Caco-2 (cell line): ENCODE measurements around the gene SIAH2. TPM values are rescaled to one million over a fixed set of nuclear protein-coding genes. Genes with fewer than 3 reads are reported as not detected.

Experiments
- BruUV-seq: library from RNA; stranded (reverse); fragments of 400-500 nt; replicated peaks from 2 replicates; lab custom pipeline; 2021; lab: Mats Ljungman, UMichigan
- CTCF ChIA-PET: fragments of 300-600 bp; sonication (Branson Sonifier 250); formaldehyde crosslinking; loops from one replicate; lab custom pipeline; 2022; ENCODE audit warnings: antibody characterized with exemption; lab: Charles Lee
- POLR2A ChIA-PET: fragments of 300-600 bp; sonication (Branson Sonifier 250); formaldehyde crosslinking; loops from one replicate; lab custom pipeline; 2022; ENCODE audit warnings: antibody characterized with exemption; lab: Charles Lee
- DNase-seq, 2 experiments: peaks; one replicate each; pipeline versions ENCODE4 v3.0.0 to v3.0.0-alpha.2; 2020 to 2022
- H3K27me3 ChIP-seq: replicated peaks from 2 replicates; pipeline ENCODE4 v1.6.0; 2011; ENCODE audit warnings: low read length; ENCODE audit not compliant: control insufficient read depth, insufficient read depth
- H3K36me3 ChIP-seq: 2 replicates; pipeline ENCODE4 v1.5.1; 2011; ENCODE audit warnings: low read length; ENCODE audit not compliant: control insufficient read depth, insufficient read depth
- H3K4me1 ChIP-seq: fragments of 250-450 bp; sonication (Bioruptor Pico); 2 replicates; pipeline ENCODE4 v1.5.1; 2020; ENCODE audit warnings: mild to moderate bottlenecking
- H3K4me3 ChIP-seq: 2 replicates; pipeline ENCODE4 v1.5.1; 2011; ENCODE audit warnings: low read depth, mild to moderate bottlenecking, control low read depth, low read length
- H3K9me3 ChIP-seq: fragments of 250-450 bp; sonication (Bioruptor Pico); 2 replicates; pipeline ENCODE4 v1.5.1; 2020; ENCODE audit warnings: mild to moderate bottlenecking, moderate library complexity
- H3K27ac Mint-ChIP-seq: one replicate; pipeline ENCODE4 v1.8.0; 2022; ENCODE audit warnings: mixed read lengths; ENCODE audit not compliant: unreplicated experiment
- H3K27me3 Mint-ChIP-seq: one replicate; pipeline ENCODE4 v1.8.0; 2022; ENCODE audit warnings: mixed read lengths; ENCODE audit not compliant: insufficient read depth, unreplicated experiment
- H3K36me3 Mint-ChIP-seq: one replicate; pipeline ENCODE4 v1.8.0; 2022; ENCODE audit warnings: mild to moderate bottlenecking, mixed read lengths; ENCODE audit not compliant: insufficient read depth, unreplicated experiment
- H3K4me1 Mint-ChIP-seq: one replicate; pipeline ENCODE4 v1.8.0; 2022; ENCODE audit warnings: low read depth, mixed read lengths; ENCODE audit not compliant: unreplicated experiment
- H3K4me3 Mint-ChIP-seq: one replicate; pipeline ENCODE4 v1.8.0; 2022; ENCODE audit warnings: mild to moderate bottlenecking, moderate library complexity, mixed read lengths; ENCODE audit not compliant: unreplicated experiment
- H3K9me3 Mint-ChIP-seq: one replicate; pipeline ENCODE4 v1.8.0; 2022; ENCODE audit warnings: mixed read lengths; ENCODE audit not compliant: unreplicated experiment
- CTCF ChIP-seq, 2 experiments: fragments of 200-600 bp in 1 of 2; IDR thresholded peaks; 1 replicate in 1 of 2; 2 replicates in 1 of 2; pipeline versions ENCODE4 v1.5.1 to v1.8.0; 2011 to 2022; ENCODE audit warnings: antibody characterized with exemption in 1 of 2, control low read depth in 1 of 2, inconsistent platforms in 1 of 2, low read depth in 1 of 2, low read length in 1 of 2, mild to moderate bottlenecking in 1 of 2, moderate library complexity in 1 of 2; ENCODE audit not compliant: insufficient read depth in 1 of 2, severe bottlenecking in 1 of 2, unreplicated experiment in 1 of 2
- intact Hi-C: fragments of 100-400 bp; cut with micrococcal nuclease; formaldehyde crosslinking; loops from one replicate; pipeline ENCODE4 v1.10.0; 2022; ENCODE audit not compliant: unreplicated experiment
- total RNA-seq: library from RNA; stranded (reverse); gene quantifications from 2 replicates; pipeline ENCODE4 v1.2.3, GENCODE V29; 2022

The SIAH2 gene
- total RNA-seq, 1 experiment from 2014 or later = 25.6 TPM

- intact Hi-C loops = no loop called here
- ChIA-PET CTCF (interaction anchor here (1.0 kb wide), 1 partner anchor 32 kb away, joined by 3 read pairs; no protein-coding TSS in a partner anchor), POLR2A (no interaction called here)
- Histone ChIP-seq H3K36me3 (no peaks in the 10 kb centered on the region), H3K4me3 (no peak overlapping the region), H3K27me3 (no peaks in the 10 kb centered on the region), H3K9me3 (no peaks in the 10 kb centered on the region), H3K4me1 (peaks cover 16% of the 10 kb centered on the region)
- Mint-ChIP-seq H3K9me3 (no peaks in the 10 kb centered on the region), H3K36me3 (peaks cover 20% of the 10 kb centered on the region), H3K4me1 (no peaks in the 10 kb centered on the region), H3K4me3 (no peak overlapping the region), H3K27ac (no peak overlapping the region), H3K27me3 (no peaks in the 10 kb centered on the region)
- no peak for DNase-seq
- TF ChIP-seq CTCF (IDR thresholded peaks at IDR 0.05; ENCODE audit: insufficient read depth in 1 of 2, low read depth in 1 of 2, low read length in 1 of 2, severe bottlenecking in 1 of 2, unreplicated experiment in 1 of 2) = no peak
- no TSS peak for BruUV-seq
These were observed 14.9 kb downstream of the SIAH2 start for GRCh38 chr3:150747886-150748683.

GRCh38 chr3:150746791-150747590, 16.0 kb downstream of the SIAH2 start:
- Histone ChIP-seq H3K9me3 (no peaks in the 10 kb centered on the region), H3K36me3 (no peaks in the 10 kb centered on the region), H3K4me3 (no peak overlapping the region), H3K27me3 (no peaks in the 10 kb centered on the region), H3K4me1 (peaks cover 13% of the 10 kb centered on the region)
- Mint-ChIP-seq H3K27me3 (no peaks in the 10 kb centered on the region), H3K4me3 (no peak overlapping the region), H3K4me1 (no peaks in the 10 kb centered on the region), H3K9me3 (no peaks in the 10 kb centered on the region), H3K27ac (no peak overlapping the region), H3K36me3 (peaks cover 28% of the 10 kb centered on the region)
- intact Hi-C loops = no loop called here
- DNase-seq = no peak
- TF ChIP-seq CTCF (IDR thresholded peaks at IDR 0.05; ENCODE audit: insufficient read depth in 1 of 2, low read depth in 1 of 2, low read length in 1 of 2, severe bottlenecking in 1 of 2, unreplicated experiment in 1 of 2) = no peak
- CTCF ChIA-PET = no interaction called here
- POLR2A ChIA-PET = no interaction called here
- BruUV-seq = no TSS peak

GRCh38 chr3:150745832-150746231, 17.1 kb downstream of the SIAH2 start:
- no peak for DNase-seq
- Histone ChIP-seq H3K4me1 (peaks cover 2% of the 10 kb centered on the region; the same call in 1 of the 2 replicates), H3K9me3 (no peaks in the 10 kb centered on the region), H3K36me3 (no peaks in the 10 kb centered on the region), H3K4me3 (no peak overlapping the region), H3K27me3 (no peaks in the 10 kb centered on the region)
- intact Hi-C loops = no loop called here
- no peak for TF ChIP-seq CTCF (IDR thresholded peaks at IDR 0.05; ENCODE audit: insufficient read depth in 1 of 2, low read depth in 1 of 2, low read length in 1 of 2, severe bottlenecking in 1 of 2, unreplicated experiment in 1 of 2)
- H3K4me3 Mint-ChIP-seq = no peak overlapping the region
- ChIA-PET CTCF (no interaction called here), POLR2A (no interaction called here)
- H3K4me1 Mint-ChIP-seq = no peaks in the 10 kb centered on the region
- H3K27me3 Mint-ChIP-seq = no peaks in the 10 kb centered on the region
- no peaks in the 10 kb centered on the region for H3K9me3 Mint-ChIP-seq
- no peak overlapping the region for H3K27ac Mint-ChIP-seq
- peaks cover 32% of the 10 kb centered on the region for H3K36me3 Mint-ChIP-seq
- BruUV-seq = no TSS peak
